C4-2B (cell line): ENCODE results near the gene ARRDC3.

Source experiments
- CTCF ChIP-seq: fragments of 450-650 bp; conservative IDR thresholded peaks from 2 replicates; pipeline ENCODE4 v1.5.1; 2017; ENCODE audit warnings: mild to moderate bottlenecking
- ZFX ChIP-seq: fragments of 450-650 bp; IDR thresholded peaks from 2 replicates; pipeline ENCODE4 v1.6.1; 2017

DNA sequence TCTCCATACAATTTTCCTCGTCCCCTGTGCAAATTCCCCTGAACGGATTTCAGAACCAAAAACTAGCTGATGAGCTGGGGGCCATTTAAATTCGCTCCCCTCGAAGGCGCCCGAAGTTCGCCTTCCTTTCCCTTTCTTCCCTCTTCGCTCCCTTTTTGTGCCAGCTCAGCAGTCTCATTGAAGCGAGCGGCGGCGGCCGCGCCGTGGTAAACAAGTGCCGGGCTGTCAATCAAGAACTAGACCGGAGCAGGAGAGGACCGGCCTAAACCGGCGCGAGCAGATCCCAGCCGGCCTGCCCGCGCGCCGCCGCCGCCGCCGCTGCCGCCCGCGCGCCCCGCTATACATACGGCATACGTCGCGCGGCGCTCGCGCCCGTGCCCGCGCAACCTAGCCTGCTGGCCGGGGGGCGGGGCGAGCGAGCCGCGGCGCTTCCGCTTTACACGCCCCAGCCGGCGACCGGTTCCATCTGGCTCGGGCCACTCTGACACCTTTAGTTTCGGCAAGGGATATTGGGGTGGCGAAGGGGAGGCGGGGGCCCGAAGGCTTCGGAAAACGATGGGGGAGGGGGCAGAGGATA is 3.1 kb downstream of the ARRDC3 start:
- TF ChIP-seq CTCF (no peak), ZFX (no peak)
